Activated CD8-positive, alpha-beta memory T cell treated with anti-CD3 and anti-CD28 coated beads for 36 hours (primary cell): ENCODE results near the gene RAB10. TPM values are rescaled to one million over a fixed set of nuclear protein-coding genes. Genes with fewer than 3 reads are reported as not detected.

Experiments used
- CTCF ChIA-PET: fragments of 350-600 bp; sonication (Branson Sonifier 250); formaldehyde crosslinking; loops from one replicate; lab custom pipeline; 2021; ENCODE audit warnings: antibody characterized with exemption; lab: Charles Lee
- POLR2A ChIA-PET: fragments of 350-600 bp; sonication (Branson Sonifier 250); formaldehyde crosslinking; loops from one replicate; lab custom pipeline; 2021; ENCODE audit warnings: antibody characterized with exemption; lab: Charles Lee
- total RNA-seq, 2 experiments: library from RNA; stranded (reverse); gene quantifications; one replicate each; pipeline ENCODE4 v1.2.3, GENCODE V29; 2021

The RAB10 gene
- total RNA-seq, 2 experiments from 2014 or later = 150 to 152 TPM

DNA sequence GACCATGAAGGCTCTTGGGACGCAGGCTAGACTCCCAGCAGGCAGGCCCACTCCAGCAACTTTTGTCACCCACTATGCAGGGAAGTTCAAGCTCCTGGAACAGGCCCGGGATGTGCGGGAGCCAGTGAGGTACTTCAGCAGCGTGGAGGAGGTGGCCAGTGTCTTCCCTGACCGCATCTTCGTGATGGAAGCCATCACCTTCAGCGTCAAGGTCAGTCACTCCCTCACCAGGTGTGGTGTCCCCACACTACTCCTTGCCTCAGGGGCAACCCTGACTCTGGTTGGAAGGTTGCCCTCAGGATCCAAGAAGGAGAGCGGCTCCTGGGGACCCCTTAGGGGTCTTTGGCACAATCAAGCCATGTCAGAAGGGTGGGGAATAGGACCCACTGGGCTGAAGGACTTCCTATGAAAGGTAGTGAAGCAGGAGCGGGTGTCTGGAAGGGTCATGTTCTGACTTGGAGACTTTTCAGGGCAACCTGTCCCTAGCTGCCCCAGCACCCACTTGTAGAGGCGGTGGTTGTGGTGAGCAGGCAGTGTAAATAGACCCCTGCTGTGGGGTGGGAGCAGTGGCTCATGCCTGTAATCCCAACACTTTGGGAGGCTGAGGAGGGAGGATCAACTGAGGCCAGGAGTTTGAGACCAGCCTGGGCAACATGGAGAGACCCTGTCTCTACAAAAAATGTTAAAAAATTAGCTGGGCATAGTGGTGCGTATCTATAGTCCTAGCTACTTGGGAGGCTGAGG is 149.2 kb downstream of the RAB10 start:
- CTCF ChIA-PET = interaction anchor here (0.6 kb wide), 1 partner anchor 131 kb away, joined by 3 read pairs; no protein-coding TSS in a partner anchor
- POLR2A ChIA-PET = no interaction called here

GRCh38 chr2:26184121-26184520 is 150.2 kb downstream of the RAB10 start:
- ChIA-PET CTCF (interaction anchor here (0.5 to 1.6 kb wide), 10 partner anchors 9 to 193 kb away, joined by 3 to 7 read pairs (median 4); partner anchors contain the start of genes HADHA and HADHB), POLR2A (interaction anchor here (1.0 kb wide), 1 partner anchor 151 kb away, joined by 3 read pairs; the partner anchor contains the start of gene RAB10)

- ChIA-PET CTCF (interaction anchor here (0.5 to 1.6 kb wide), 15 partner anchors 8 to 193 kb away, joined by 3 to 7 read pairs (median 3); partner anchors contain the start of genes HADHA and HADHB), POLR2A (interaction anchor here (0.5 to 1.0 kb wide), 2 partner anchors 93 to 151 kb away, joined by 3 read pairs; partner anchors contain the start of gene RAB10)
These were observed 150.8 kb downstream of the RAB10 start for GRCh38 chr2:26184555-26185303.

DNA sequence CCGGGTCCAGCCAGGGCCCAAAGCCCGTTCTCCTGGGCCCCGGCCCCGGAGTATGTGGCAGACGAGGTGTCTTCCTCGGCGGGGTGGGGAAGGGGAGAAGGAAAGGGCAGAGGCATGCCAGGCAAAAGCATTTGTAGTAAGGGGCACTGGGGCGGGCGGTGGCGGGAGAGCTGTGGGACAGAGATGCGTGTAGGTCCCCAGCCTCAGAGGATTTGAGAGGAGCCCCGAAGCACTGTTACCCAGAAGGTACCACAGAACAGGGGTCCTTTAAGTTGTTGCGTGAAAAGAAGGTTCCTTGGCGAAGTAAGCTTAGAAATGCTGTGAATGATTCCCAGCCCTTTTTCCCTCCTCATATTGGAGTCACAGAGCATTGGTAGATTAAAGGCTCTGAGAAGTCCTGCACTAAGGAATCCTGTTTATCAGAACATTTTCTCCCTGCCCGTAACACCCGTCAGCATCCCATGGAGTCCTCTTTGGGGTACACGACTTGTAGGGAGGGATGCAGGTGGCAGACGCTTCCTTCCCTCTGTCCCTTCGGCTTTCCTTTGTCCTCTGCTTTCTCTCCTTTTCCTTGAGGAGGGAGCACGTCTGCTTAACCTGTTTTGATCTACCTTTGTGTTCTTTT is 151.5 kb downstream of the RAB10 start:
- ChIA-PET POLR2A (interaction anchor here (0.5 to 1.0 kb wide), 2 partner anchors 92 to 152 kb away, joined by 3 read pairs; partner anchors contain the start of gene RAB10), CTCF (interaction anchor here (0.9 to 1.6 kb wide), 13 partner anchors 7 to 194 kb away, joined by 3 to 7 read pairs (median 3); partner anchors contain the start of genes HADHA and HADHB)

DNA sequence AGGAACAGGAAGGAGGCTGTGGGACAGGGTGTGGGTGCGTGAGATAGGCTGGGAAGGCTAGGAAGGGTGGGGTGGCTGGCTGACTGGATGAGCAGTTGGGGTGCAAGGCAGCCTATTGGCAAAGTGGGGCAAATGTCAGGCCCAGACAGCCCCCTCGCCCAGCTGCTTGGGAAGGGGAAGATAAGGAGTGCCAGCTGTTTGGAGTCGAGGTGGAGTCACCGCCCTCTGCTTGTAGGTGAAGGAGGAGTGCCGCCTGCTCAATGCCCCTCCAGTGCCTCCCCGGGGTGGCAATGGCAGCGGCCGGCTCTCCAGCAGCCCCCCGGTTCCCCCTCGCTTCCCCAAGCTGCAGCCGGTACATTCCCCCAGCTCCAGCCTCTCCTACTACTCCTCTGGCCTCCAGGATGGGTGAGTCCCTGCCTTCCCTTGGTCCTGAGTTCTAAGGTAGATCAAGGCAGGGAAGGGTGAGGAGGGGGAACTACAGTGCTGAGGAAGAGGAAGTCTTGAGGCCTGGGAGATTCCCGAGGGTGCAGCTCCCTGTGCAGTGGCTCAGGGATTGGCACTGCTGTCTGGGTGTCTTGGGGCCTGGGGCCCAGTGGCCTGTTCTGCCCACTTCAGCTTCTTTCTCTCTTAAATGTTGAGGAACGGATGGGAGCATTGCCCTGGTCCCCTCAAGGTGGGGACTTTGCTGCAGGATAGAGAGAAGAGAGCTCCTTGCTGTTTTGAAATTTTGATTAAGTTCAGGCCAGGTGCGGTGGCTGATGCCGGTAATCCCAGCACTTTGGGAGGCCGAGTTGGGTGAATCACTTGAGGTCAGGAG is 152.3 kb downstream of the RAB10 start:
- ChIA-PET POLR2A (no interaction called here), CTCF (interaction anchor here (1.1 to 1.5 kb wide), 6 partner anchors 13 to 195 kb away, joined by 3 to 4 read pairs (median 3); no protein-coding TSS in a partner anchor)

Other genes with a start within 250 kb of the RAB10 start
- 10 to 100 TPM; 84.2 to 84.7 TPM for gene ASXL2, start 155.6 kb upstream of the RAB10 start, total RNA-seq
- gene KIF3C, start 51.6 kb upstream of the RAB10 start, total RNA-seq = 1 to 10 TPM; 5.1 to 6.6 TPM
- gene GAREM2, start 139.0 kb downstream of the RAB10 start, total RNA-seq = 1 to 10 TPM; 4.2 to 4.5 TPM
- gene HADHA, start 210.5 kb downstream of the RAB10 start, total RNA-seq = 100 to 1,000 TPM; 124 TPM
- gene HADHB, start 210.9 kb downstream of the RAB10 start, total RNA-seq = 10 to 100 TPM; 69.3 to 75.6 TPM